ENCODE results near the gene C22orf39. TPM values are rescaled to one million over a fixed set of nuclear protein-coding genes. Genes with fewer than 3 reads are reported as not detected.
"Not testable (repeated sequence)": the region's sequence is repeated elsewhere in the genome, so short reads cannot be mapped to it uniquely, and the experiment has no call there.

C22orf39 gene
- total RNA-seq, 2 experiments from 2014 or later, result 33.3 to 34.0 TPM

DNA sequence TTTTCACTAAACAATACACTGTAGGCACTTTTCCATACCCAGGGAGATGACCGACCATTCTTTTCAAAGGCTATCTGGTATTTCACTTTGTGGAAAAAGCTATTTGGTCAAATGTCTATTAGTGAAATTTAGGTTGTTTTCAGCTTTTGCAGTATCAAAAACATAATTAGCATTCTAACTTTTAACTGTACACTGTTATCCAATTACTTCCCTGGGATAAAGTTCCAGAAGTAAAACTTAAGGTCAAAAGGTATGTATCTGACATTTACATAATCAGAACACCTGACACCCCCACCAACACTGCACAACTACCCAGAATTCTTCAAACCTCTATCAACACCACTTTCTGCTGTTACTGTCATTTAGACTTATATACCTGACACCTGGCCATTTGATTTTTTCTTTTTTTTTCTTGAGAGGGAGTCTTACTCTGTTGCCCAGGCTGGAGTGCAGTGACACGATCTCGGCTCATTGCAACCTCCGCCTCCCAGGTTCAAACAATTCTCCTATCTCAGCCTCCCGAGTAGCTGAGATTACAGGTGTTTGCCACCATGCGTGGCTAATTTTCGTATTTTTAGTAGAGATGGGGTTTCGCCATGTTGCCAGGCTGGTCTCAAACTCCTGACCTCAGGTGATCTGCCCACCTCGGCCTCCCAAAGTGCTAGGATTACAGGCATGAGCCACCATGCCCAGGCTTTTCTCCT is 2.1 kb downstream of the C22orf39 start:
- Mint-ChIP-seq H3K36me3 (ENCODE audit: low read depth) (peaks cover 36% of the 10 kb centered on the region), H3K4me3 (peak overlapping the region; percentile 19), H3K4me1 (peaks cover 44% of the 10 kb centered on the region)
- not testable (repeated sequence) for H3K27ac Mint-ChIP-seq, H3K9me3 Mint-ChIP-seq, DNase-seq, H3K27me3 Mint-ChIP-seq
- ChIA-PET CTCF (interaction anchor here (2.1 kb wide), 1 partner anchor 11 kb away, joined by 11 read pairs; no protein-coding TSS in a partner anchor), POLR2A (interaction anchor here (0.7 kb wide), 1 partner anchor 18 kb away, joined by 3 read pairs; no protein-coding TSS in a partner anchor)

DNA sequence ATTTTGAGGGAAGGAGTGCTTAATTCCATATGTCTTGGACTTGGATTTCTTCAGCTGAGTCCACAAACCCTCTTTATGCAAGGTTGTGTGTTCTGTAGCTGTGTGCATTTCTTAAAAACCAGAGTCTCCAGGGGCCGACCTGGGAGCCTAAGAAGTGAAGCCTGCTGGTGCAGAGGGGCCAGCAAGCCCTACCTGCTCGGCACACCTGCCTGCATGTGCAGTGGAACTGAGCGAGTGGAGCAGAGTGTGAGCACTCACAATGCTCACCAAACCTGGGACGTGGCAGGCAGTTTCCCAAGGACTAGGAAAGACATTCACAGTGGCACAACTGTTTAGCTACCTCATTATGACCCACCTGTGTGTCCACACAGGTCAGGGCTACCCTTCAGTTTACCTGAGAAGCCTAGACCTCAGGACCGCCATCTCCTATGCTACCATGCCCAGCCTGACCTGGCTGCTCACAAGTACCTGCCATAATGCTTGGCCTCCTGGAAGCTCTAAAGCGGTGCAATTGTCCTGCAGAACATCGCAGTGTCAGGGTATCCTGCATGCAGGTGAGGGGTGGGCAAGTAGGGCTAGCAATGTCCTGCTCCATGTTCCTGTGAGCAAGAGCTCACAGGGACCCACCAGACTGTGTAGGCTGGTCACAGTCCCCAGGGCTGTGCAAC is 3.8 kb downstream of the C22orf39 start:
- Mint-ChIP-seq H3K36me3 (ENCODE audit: low read depth) (peaks cover 35% of the 10 kb centered on the region), H3K9me3 (no peaks in the 10 kb centered on the region), H3K27me3 (no peaks in the 10 kb centered on the region), H3K4me1 (peaks cover 33% of the 10 kb centered on the region), H3K4me3 (no peak overlapping the region), H3K27ac (no peak overlapping the region)
- no peak for DNase-seq
- ChIA-PET CTCF (no interaction called here), POLR2A (no interaction called here)

DNA sequence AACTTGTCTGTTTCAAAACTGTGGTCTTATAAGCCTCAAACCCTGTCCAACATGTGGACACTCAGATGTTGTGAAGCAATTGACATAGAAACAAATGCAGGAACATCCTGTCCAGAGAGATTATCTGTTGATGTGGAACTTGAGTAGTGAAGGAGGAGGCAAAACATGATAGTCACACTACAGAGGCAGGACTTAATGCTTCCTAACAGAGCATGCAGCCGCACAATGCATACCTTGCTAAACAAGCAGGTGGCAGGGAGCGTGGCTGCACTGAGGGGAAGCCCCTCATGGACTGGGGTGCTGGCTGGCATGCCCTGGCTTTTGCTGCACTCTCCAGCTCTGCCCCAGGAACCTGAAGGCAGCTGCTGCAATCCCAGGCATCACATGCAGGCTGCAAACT is 5.3 kb downstream of the C22orf39 start:
- CTCF ChIA-PET, result no interaction called here
- H3K9me3 Mint-ChIP-seq, result no peaks in the 10 kb centered on the region
- H3K27ac Mint-ChIP-seq, result no peak overlapping the region
- H3K4me1 Mint-ChIP-seq, result peaks cover 28% of the 10 kb centered on the region
- POLR2A ChIA-PET, result no interaction called here
- H3K4me3 Mint-ChIP-seq, result no peak overlapping the region
- peaks cover 33% of the 10 kb centered on the region for H3K36me3 Mint-ChIP-seq (ENCODE audit: low read depth)
- H3K27me3 Mint-ChIP-seq, result no peaks in the 10 kb centered on the region
- no peak for DNase-seq

DNA sequence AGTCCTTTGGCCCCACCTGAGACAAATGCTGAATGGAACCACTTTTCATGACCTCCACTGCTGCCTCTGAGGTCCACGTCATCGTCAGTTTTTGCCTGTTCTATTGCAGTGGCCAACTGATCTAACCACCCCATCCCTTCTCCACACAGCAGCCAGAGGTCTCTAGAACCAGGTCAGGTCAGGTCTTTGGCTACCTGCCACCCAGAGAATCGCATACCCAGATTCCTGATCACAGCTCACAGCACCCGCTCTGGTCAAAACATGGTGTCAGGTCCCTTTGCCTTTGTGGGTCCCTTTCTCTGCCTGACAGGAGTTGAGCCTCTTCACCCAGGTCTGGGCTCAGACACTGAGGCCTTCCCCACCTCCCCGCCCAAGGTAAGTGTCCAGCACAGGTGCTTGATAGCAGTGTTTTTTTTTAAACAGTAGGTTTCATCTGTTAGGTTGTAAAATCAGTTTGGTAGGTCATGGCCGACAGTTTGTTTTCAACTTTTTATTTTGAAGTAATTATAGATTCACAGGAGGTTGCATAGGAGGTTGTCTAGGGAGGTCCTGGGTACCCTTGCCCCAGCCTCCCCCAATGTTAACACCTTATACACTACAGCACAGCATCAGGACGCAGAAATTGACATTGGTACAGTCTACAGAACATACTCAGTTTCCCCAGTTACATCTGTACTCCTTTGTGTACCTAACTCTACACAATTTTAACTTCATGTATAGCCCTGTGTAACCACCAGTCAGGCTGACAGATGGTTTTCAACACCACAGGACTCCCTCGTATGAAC is 6.9 kb downstream of the C22orf39 start:
- DNase-seq, result no peak
- Mint-ChIP-seq H3K27me3 (no peaks in the 10 kb centered on the region), H3K36me3 (ENCODE audit: low read depth) (peaks cover 25% of the 10 kb centered on the region), H3K9me3 (no peaks in the 10 kb centered on the region), H3K4me1 (peaks cover 18% of the 10 kb centered on the region), H3K27ac (peak overlapping the region; percentile 25), H3K4me3 (no peak overlapping the region)
- ChIA-PET CTCF (no interaction called here), POLR2A (interaction anchor here (0.7 kb wide), 1 partner anchor 21 kb away, joined by 3 read pairs; no protein-coding TSS in a partner anchor)

DNA sequence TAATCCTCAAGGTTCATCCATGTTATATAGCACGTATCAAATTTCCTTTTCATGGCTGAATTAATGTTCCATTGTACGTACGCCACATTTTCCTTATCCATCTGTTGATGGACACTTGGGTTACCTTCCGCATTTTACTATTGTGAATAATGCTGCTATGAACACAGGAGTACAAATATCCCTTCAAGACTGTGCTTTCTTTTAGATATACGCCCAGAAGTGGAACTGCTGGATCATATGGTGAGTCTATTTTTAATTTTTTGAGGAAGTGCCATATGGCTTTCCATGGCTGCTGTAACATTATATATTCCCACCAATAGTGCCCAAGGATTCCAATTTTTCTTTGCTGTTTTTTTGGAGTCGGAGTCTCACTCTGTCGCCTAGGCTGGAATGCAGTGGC is 9.2 kb downstream of the C22orf39 start:
- Mint-ChIP-seq H3K4me1 (peaks cover 15% of the 10 kb centered on the region), H3K27me3 (no peaks in the 10 kb centered on the region), H3K4me3 (no peak overlapping the region), H3K9me3 (no peaks in the 10 kb centered on the region), H3K36me3 (ENCODE audit: low read depth) (peaks cover 25% of the 10 kb centered on the region), H3K27ac (no peak overlapping the region)
- CTCF ChIA-PET, result no interaction called here
- DNase-seq, result no peak
- POLR2A ChIA-PET, result no interaction called here

DNA sequence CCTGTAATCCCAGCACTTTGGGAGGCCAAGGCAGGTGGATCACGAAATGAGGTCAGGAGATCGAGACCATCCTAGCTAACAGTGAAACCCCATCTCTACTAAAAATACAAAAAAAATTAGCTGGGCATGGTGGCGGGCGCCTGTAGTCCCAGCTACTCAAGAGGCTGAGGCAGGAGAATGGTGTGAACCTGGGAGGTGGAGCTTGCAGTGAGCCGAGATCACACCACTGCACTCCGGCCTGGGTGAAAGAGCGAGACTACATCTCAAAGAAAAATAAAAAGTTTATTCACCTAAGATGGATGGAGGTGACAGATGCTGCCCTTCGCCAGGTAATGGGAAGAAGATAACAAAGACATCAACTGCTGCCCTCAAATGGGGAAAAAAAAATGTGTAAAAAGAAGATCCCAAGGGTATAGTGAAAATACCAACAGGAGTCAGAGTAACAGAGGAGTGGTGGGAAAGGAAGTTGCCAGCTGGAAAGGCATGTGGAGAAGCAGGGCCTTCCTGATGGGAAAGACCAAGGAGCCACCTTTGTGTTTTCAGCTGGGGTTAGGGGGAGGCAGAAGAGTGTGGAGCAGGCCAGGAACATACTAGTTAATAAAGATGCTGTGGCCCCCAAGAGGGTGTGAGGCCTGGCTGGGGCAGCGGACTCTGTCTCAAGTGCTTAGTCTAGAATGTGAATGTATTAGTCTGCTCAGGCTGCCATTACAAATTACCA is 10.9 kb downstream of the C22orf39 start:
- CTCF ChIA-PET, H3K27ac Mint-ChIP-seq, H3K4me3 Mint-ChIP-seq, H3K27me3 Mint-ChIP-seq, H3K9me3 Mint-ChIP-seq, POLR2A ChIA-PET, DNase-seq: not testable (repeated sequence)
- peaks cover 22% of the 10 kb centered on the region for H3K36me3 Mint-ChIP-seq (ENCODE audit: low read depth)
- H3K4me1 Mint-ChIP-seq, result peaks cover 18% of the 10 kb centered on the region

DNA sequence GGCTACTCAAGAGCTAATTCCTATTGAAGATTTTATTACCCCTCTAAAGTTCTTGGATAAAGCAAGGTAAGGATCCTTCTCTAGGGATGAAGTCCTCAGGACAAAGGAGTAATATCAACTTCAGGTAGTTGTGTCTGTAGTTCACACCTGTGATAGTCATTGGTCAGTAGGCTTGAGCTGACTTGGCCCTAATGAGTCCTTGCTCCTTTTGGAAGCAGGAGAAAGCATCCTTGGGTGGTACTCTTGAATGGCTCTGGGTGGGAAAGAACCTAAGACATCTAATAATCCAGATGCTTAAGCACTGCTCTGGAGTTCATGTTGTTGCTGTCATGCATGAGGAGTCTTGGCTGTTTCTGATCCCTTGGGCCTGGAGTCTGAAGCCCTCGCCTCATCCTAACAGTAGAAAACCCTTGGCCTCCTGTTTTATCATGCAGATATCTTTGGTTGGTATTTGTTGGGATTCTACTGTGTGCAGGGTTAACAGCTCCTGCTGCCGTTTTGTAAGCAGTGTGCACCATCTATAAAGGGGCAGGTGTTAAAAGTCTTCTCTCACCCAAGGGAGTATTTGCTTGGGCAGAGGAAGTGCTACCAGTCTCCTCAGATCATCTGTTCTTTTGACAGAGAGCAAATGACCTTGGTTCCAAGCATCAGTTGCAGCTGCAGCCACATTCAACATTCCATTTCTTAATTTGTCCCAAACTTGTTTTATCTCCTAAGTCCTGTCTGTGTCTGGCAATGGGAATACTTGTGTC is 12.5 kb downstream of the C22orf39 start:
- CTCF ChIA-PET, result interaction anchor here (0.6 to 2.3 kb wide), 4 partner anchors 11 to 34 kb away, joined by 3 to 11 read pairs (median 4); no protein-coding TSS in a partner anchor
- H3K4me1 Mint-ChIP-seq, result peaks cover 18% of the 10 kb centered on the region
- no peak for DNase-seq
- H3K4me3 Mint-ChIP-seq, result no peak overlapping the region
- H3K9me3 Mint-ChIP-seq, result no peaks in the 10 kb centered on the region
- H3K27ac Mint-ChIP-seq, result no peak overlapping the region
- POLR2A ChIA-PET, result no interaction called here
- peaks cover 15% of the 10 kb centered on the region for H3K36me3 Mint-ChIP-seq (ENCODE audit: low read depth)
- H3K27me3 Mint-ChIP-seq, result no peaks in the 10 kb centered on the region

DNA sequence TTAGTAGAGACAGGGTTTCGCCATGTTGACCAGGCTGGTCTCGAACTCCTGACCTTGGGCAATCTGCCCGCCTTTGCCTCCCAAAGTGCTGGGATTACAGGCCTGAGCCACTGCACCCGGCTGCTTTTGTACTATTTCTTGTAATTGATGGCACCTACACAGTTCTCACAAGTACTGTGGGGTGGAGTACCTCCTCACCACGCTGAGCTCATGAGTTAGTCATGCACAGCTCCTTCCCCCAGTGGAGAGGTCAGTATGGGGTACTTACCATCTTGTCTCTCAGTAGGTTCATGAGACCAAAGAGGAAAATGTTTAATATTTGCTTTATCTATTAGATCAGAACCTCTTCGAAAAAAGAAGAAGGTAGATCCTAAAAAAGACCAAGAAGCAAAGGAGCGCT is 13.1 kb downstream of the C22orf39 start:
- DNase-seq, result no peak
- Mint-ChIP-seq H3K9me3 (no peaks in the 10 kb centered on the region), H3K27me3 (no peaks in the 10 kb centered on the region), H3K4me1 (peaks cover 23% of the 10 kb centered on the region), H3K36me3 (ENCODE audit: low read depth) (peaks cover 21% of the 10 kb centered on the region), H3K27ac (peak overlapping the region; percentile 41), H3K4me3 (peak overlapping the region; percentile 13)
- CTCF ChIA-PET, result interaction anchor here (0.6 to 2.3 kb wide), 3 partner anchors 12 to 38 kb away, joined by 3 to 11 read pairs (median 3); no protein-coding TSS in a partner anchor
- POLR2A ChIA-PET, result no interaction called here

DNA sequence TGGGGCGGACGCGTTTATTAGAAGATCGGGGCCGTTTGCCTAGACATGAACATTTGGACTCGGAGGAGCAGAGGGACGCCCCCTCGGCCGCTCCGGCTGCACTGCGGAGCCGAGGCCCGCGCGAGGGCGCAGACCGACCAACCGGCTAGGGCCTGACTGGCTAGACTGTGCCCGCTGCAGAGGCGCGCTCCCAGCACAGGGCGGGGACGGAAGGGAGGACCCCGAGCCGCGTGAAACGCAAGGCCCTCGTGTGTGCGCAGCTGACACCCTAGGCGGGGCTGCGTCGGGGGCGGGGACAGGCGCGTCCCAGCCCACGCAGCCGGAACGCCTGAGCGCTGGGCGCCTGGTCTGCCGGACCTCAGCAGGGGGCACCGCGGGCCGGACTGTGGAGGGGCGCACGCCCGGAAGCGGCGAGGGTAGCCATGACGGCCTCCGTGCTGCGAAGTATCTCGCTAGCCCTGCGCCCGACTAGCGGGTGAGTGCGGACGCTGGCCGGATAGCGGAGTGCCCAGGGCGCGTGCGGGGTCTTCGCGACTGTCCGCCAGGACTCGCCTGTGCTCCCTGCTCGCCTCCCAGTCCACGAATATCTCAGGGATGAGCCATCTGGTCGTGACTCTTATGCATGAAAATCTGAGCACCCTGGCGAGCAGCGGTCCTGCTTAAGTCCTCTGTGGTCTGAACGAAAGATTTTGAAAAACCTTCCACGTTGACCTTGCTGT is 15.2 kb downstream of the C22orf39 start, which contains the start of gene MRPL40:
TSS of gene MRPL40 (plus strand) at position 413 of the 719 bp plus-strand sequence. CDS start at position 423, 10 bp downstream.
- peak; percentile 90 for DNase-seq
- ChIA-PET POLR2A (interaction anchor here (1.0 to 1.4 kb wide), 2 partner anchors 12 to 15 kb away, joined by 3 to 5 read pairs; partner anchors contain the start of gene C22orf39), CTCF (interaction anchor here (0.9 to 1.5 kb wide), 2 partner anchors 10 to 19 kb away, joined by 3 to 6 read pairs; no protein-coding TSS in a partner anchor)
- H3K4me3 Mint-ChIP-seq, result peak within 1 kb of the TSS; percentile 81
- no peaks in the 10 kb centered on the region for H3K9me3 Mint-ChIP-seq
- H3K27me3 Mint-ChIP-seq, result no peaks in the 10 kb centered on the region
- peak within 1 kb of the TSS; percentile 97 for H3K27ac Mint-ChIP-seq
- H3K36me3 Mint-ChIP-seq (ENCODE audit: low read depth), result peaks cover 35% of the 10 kb centered on the region
- peaks cover 34% of the 10 kb centered on the region for H3K4me1 Mint-ChIP-seq

DNA sequence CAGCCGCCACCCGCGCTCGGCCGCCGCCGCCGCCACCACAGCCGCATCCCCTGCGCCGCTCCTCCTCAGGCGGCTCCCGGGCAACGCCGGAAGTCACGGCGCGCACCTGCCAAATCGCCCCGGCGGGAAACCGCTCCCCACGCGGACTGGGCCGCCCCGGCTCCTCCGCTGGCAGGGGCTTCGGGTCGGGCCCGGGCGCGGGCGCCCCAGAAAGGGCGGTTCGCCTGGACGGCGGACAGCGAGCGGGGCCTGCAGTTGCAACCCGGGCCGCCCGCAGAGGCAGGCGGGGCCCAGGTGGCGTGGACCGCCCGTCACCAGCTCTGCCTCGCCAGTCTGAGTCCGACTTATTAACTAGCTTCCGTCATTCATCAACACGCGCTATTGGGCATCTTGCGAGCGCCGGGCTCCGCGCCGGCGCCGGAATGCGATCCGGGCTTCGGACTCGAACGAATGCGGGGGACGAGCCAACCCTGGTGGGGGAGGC is 15.8 kb downstream of the C22orf39 start, which contains the start of gene HIRA:
TSS of gene HIRA (minus strand) at position 85 of the 484 bp plus-strand sequence. CDS start 257 bp downstream, outside the sequence.
- peaks cover 40% of the 10 kb centered on the region for H3K4me1 Mint-ChIP-seq
- no peaks in the 10 kb centered on the region for H3K27me3 Mint-ChIP-seq
- CTCF ChIA-PET, result interaction anchor here (0.9 to 1.5 kb wide), 2 partner anchors 9 to 20 kb away, joined by 3 to 6 read pairs; no protein-coding TSS in a partner anchor

More for the DNA sequence above, 15.8 kb downstream of the C22orf39 start, which contains the start of gene HIRA:
- Mint-ChIP-seq H3K4me3 (peak within 1 kb of the TSS; percentile 81), H3K36me3 (ENCODE audit: low read depth) (peaks cover 41% of the 10 kb centered on the region), H3K27ac (peak within 1 kb of the TSS; percentile 97), H3K9me3 (no peaks in the 10 kb centered on the region)
- DNase-seq, result peak; percentile 80
- POLR2A ChIA-PET, result interaction anchor here (1.0 to 1.4 kb wide), 2 partner anchors 11 to 15 kb away, joined by 3 to 5 read pairs; partner anchors contain the start of gene C22orf39
